ENCODE measurements around the gene KRT32.

KRT32 gene

DNA sequence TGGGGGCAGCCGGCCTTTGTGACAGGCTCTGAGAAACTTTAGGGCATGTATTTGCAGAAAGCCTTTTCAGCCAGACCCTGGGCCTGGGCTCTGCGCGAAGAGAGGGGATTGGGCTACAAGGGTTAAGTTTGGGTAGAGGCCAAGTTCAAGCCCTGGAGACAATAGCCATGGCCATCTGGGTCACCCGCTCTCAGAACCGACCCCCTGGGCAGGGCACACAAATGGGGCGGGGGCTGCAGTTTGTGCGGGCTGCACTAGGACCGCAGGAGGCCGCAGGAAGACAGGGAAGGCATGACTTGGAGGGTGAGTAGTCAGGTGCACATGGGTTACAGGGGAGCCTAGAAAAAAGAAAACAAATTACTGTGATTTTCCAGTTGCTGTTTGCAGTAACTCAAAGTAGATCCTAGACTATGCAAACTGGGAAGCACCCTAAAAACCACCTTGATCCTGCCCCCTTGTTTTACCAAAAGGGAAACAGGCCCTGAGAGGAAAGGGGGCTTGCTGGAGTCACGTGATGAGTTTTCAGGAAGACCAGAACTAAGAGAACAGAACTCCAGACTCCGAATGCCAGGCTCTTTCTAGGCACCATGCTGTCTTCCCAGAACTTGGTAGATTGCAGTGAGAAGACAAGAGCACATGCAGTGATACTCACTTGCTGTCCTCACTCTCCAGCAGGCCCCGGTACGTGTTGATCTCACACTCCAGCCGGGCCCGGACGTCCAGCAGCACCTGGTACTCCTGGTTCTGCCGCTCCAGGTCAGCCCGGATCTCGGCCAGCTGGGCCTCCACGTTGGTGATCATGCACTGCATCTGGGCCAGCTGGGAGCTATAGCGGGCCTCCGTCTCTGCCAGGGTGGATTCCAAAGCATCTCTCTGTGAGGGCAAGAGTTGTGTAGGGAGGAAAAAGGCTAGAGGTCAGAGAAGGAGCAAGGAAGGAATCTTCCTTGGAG lies 10.0 kb upstream of the KRT32 start:
- peaks cover 5% of the 10 kb centered on the region for H3K4me1 ChIP-seq (ENCODE audit: control insufficient read depth, insufficient read depth, low read length)
- H3K9ac ChIP-seq (ENCODE audit: low read length): no peak overlapping the region
- H3K9me3 ChIP-seq (ENCODE audit: control insufficient read depth, low read length): no peaks in the 10 kb centered on the region
- H3K4me3 ChIP-seq (ENCODE audit: low read length): no peak overlapping the region
- H3K27me3 ChIP-seq (ENCODE audit: control insufficient read depth, insufficient read depth, low read length): peaks cover 15% of the 10 kb centered on the region
- H3K36me3 ChIP-seq (ENCODE audit: control insufficient read depth, insufficient read depth, low read length): no peaks in the 10 kb centered on the region

DNA sequence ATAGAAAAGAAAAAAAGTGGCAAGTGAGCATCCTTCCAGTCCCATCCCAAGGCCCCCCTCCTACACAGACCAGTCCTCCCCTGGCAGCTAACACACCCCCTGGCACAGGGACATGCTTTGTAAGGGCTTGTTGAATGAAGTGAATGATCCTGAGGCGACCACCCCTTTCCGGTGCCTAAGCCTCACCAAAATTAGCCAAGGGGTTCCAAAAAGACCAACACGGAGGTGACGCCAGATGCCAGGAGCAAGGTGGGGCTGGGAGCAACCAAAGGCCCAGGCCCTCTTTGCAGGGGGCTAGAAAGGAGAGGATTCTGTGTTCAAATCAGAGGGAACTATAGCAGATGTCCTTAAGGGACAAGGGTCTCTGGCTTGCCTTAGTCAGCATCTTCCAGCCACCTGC lies 8.2 kb upstream of the KRT32 start:
- Histone ChIP-seq H3K36me3 (ENCODE audit: control insufficient read depth, insufficient read depth, low read length) (no peaks in the 10 kb centered on the region), H3K4me1 (ENCODE audit: control insufficient read depth, insufficient read depth, low read length) (peaks cover 4% of the 10 kb centered on the region), H3K9ac (ENCODE audit: low read length) (no peak overlapping the region), H3K9me3 (ENCODE audit: control insufficient read depth, low read length) (no peaks in the 10 kb centered on the region), H3K4me3 (ENCODE audit: low read length) (no peak overlapping the region), H3K27me3 (ENCODE audit: control insufficient read depth, insufficient read depth, low read length) (peaks cover 6% of the 10 kb centered on the region)

DNA sequence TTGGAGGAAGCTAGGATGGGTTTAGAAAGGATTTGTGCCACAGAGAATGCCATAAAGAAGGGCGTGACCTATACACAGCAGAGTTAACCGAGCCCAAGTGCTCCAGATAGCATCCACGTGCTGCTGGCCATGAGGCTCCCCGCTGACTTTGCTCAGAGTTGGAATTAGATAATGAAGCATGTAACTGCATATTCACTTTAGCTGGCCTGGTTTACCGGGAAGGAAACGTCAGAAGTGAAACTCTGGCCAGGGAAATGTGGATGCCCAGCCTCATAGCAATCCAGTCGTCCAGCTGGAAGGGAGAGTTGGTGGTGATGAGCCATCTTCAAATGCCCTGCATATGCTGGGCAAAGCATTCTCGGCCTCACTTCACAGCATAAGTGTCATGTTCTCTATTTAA lies 7.7 kb upstream of the KRT32 start:
- Histone ChIP-seq H3K9ac (ENCODE audit: low read length) (no peak overlapping the region), H3K4me3 (ENCODE audit: low read length) (no peak overlapping the region), H3K27me3 (ENCODE audit: control insufficient read depth, insufficient read depth, low read length) (peaks cover 6% of the 10 kb centered on the region), H3K36me3 (ENCODE audit: control insufficient read depth, insufficient read depth, low read length) (no peaks in the 10 kb centered on the region), H3K9me3 (ENCODE audit: control insufficient read depth, low read length) (no peaks in the 10 kb centered on the region), H3K4me1 (ENCODE audit: control insufficient read depth, insufficient read depth, low read length) (peaks cover 4% of the 10 kb centered on the region)

DNA sequence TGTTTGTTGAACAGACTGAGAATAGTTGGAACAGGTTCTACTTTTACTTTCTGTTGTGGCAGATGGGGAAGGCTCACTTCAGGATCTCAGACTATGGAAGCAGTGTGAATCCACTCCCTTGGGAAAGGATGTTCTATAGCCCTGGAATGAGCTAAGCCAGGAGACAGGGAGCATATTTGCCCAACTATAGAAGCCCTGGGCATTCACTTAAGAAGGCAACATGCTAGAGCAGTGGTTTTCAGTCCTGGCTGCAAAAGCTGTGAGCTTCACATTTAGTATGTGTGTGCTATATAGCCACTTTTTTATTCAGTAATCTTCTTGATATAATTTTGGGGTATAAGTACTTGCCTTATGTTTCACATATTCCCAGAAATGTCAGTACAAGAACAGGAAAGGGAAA lies 1.2 kb upstream of the KRT32 start:
- peaks cover 13% of the 10 kb centered on the region for H3K4me1 ChIP-seq (ENCODE audit: control insufficient read depth, insufficient read depth, low read length)
- no peaks in the 10 kb centered on the region for H3K36me3 ChIP-seq (ENCODE audit: control insufficient read depth, insufficient read depth, low read length)
- H3K27me3 ChIP-seq (ENCODE audit: control insufficient read depth, insufficient read depth, low read length): no peaks in the 10 kb centered on the region
- no peaks in the 10 kb centered on the region for H3K9me3 ChIP-seq (ENCODE audit: control insufficient read depth, low read length)
- H3K4me3 ChIP-seq (ENCODE audit: low read length): no peak overlapping the region
- no peak overlapping the region for H3K9ac ChIP-seq (ENCODE audit: low read length)

DNA sequence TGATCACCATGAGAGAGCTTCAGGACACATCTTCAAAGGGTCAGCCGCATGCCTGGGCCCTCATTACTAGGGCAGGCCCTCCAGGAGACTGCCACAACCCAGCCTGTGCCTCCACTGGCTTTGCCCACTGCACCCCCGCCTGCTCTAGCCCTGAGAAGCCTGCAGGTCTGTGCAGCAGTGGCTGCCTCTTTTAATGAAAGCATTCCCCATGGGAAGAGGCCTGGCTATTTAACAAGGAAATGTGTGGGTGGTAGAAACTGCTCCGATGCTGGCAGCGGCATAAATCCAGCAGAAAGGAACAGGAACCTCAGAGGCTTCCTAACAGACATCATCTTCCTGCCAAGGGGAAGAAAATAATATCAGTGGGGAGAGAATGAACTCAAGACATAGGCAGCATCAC lies 375 bp upstream of the KRT32 start:
- no peaks in the 10 kb centered on the region for H3K36me3 ChIP-seq (ENCODE audit: control insufficient read depth, insufficient read depth, low read length)

DNA sequence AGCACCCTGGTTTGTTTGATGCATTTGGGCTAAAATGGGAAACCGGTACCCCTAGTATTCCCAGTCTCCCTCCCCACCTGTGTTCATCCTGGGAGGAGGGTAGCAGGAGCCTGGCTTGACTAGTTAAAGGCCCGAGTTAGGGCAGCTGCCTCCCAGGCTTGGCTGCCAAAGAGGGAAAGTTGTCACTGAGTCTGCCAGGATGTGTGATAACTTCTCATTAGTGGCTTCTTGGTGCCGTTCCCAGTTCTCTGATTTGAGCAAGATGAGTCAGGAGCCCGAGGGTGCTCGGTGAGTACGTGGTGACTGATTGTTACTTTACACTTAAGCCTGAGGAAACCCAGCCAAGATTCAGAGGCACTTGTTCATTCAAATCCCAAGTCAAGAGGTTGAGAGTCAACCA lies 2.5 kb downstream of the KRT32 start:
- Histone ChIP-seq H3K36me3 (ENCODE audit: control insufficient read depth, insufficient read depth, low read length) (no peaks in the 10 kb centered on the region), H3K9me3 (ENCODE audit: control insufficient read depth, low read length) (no peaks in the 10 kb centered on the region), H3K27me3 (ENCODE audit: control insufficient read depth, insufficient read depth, low read length) (no peaks in the 10 kb centered on the region), H3K4me3 (ENCODE audit: low read length) (no peak overlapping the region), H3K9ac (ENCODE audit: low read length) (no peak overlapping the region), H3K4me1 (ENCODE audit: control insufficient read depth, insufficient read depth, low read length) (peaks cover 13% of the 10 kb centered on the region)

More for the DNA sequence above, 375 bp upstream of the KRT32 start:
- Histone ChIP-seq H3K9me3 (ENCODE audit: control insufficient read depth, low read length) (no peaks in the 10 kb centered on the region), H3K9ac (ENCODE audit: low read length) (no peak overlapping the region), H3K27me3 (ENCODE audit: control insufficient read depth, insufficient read depth, low read length) (no peaks in the 10 kb centered on the region), H3K4me1 (ENCODE audit: control insufficient read depth, insufficient read depth, low read length) (peaks cover 13% of the 10 kb centered on the region), H3K4me3 (ENCODE audit: low read length) (no peak overlapping the region)

DNA sequence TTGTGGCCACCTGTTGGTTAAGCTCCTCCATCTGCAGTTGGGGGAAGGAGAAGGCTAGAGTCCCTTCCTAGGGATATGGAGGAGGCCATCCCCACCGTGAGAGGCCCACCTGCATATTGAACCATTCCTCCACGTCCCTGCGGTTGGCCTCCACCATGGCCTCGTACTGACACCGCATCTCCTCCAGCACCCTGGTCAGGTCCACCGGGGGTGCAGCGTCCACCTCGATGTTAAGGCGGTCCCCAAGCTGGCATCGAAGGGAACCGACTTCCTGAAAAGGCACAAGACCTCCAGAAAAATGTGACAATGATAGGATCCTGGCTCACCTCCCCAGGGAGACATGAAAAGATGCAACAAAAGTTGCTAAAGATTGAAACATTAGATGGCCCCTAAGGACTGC lies 3.0 kb downstream of the KRT32 start:
- no peaks in the 10 kb centered on the region for H3K27me3 ChIP-seq (ENCODE audit: control insufficient read depth, insufficient read depth, low read length)

DNA sequence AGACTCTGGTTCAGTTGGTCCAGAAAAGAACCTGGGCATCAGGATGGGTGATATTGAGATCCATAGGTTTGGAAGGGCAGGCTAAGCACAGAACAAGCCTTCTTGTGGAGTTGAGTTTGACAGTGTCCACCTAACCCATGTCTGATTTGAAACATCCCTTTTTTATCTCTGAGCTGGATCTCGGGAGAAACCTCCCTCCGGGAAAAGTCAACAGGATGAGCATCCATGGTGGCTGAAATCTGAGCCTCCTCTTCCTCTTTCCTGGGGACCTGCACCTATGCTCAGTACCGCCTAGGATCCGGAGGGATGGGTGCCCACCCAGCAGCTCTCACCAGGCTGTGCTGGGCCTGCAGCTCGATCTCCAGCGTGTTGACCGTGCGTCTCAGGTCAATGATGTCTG lies 3.4 kb downstream of the KRT32 start:
- no peaks in the 10 kb centered on the region for H3K36me3 ChIP-seq (ENCODE audit: control insufficient read depth, insufficient read depth, low read length)
- no peak overlapping the region for H3K4me3 ChIP-seq (ENCODE audit: low read length)
- H3K4me1 ChIP-seq (ENCODE audit: control insufficient read depth, insufficient read depth, low read length): peaks cover 13% of the 10 kb centered on the region
- H3K27me3 ChIP-seq (ENCODE audit: control insufficient read depth, insufficient read depth, low read length): no peaks in the 10 kb centered on the region
- H3K9me3 ChIP-seq (ENCODE audit: control insufficient read depth, low read length): no peaks in the 10 kb centered on the region
- no peak overlapping the region for H3K9ac ChIP-seq (ENCODE audit: low read length)

More for the DNA sequence above, 3.0 kb downstream of the KRT32 start:
- Histone ChIP-seq H3K9me3 (ENCODE audit: control insufficient read depth, low read length) (no peaks in the 10 kb centered on the region), H3K36me3 (ENCODE audit: control insufficient read depth, insufficient read depth, low read length) (no peaks in the 10 kb centered on the region), H3K4me3 (ENCODE audit: low read length) (no peak overlapping the region), H3K4me1 (ENCODE audit: control insufficient read depth, insufficient read depth, low read length) (peaks cover 13% of the 10 kb centered on the region), H3K9ac (ENCODE audit: low read length) (no peak overlapping the region)

DNA sequence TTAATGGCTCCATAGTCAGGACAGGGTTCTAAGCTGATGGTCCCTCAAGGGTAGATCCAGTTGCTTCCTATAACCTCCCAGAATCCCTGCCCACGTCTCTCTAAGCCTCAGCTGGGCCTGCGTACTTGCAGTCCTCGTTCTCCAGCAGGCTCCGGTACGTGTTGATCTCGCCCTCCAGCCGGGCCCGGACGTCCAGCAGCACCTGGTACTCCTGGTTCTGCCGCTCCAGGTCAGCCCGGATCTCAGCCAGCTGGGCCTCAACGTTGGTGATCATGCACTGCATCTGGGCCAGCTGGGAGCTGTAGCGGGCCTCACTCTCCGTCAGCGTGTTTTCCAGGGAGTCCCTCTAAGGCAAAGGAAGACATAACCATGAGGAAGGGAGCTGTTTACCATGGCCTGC lies 4.5 kb downstream of the KRT32 start:
- no peaks in the 10 kb centered on the region for H3K27me3 ChIP-seq (ENCODE audit: control insufficient read depth, insufficient read depth, low read length)
- no peaks in the 10 kb centered on the region for H3K36me3 ChIP-seq (ENCODE audit: control insufficient read depth, insufficient read depth, low read length)
- H3K4me3 ChIP-seq (ENCODE audit: low read length): no peak overlapping the region
- H3K9ac ChIP-seq (ENCODE audit: low read length): no peak overlapping the region
- H3K4me1 ChIP-seq (ENCODE audit: control insufficient read depth, insufficient read depth, low read length): peaks cover 13% of the 10 kb centered on the region
- no peaks in the 10 kb centered on the region for H3K9me3 ChIP-seq (ENCODE audit: control insufficient read depth, low read length)

DNA sequence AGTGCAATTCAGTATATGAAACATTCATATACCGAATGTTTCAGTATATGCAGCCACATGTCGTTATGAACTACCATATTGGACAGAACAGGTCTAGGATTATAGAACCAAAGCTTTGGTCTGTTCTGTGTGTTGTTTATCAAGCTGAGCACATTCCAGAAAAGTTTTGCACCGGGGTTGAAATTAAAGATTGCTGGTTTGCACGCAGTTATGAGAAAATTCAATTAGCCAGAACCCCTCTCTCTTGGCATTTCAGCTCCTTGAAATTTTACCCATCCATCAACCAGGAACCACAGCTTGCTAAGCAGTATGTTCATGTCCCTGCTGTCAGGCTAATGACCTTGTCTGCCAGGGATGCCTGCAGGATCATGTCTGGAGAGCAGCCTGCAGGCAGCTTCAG lies 9.5 kb downstream of the KRT32 start:
- H3K4me1 ChIP-seq (ENCODE audit: control insufficient read depth, insufficient read depth, low read length): no peaks in the 10 kb centered on the region
- H3K9me3 ChIP-seq (ENCODE audit: control insufficient read depth, low read length): no peaks in the 10 kb centered on the region
- no peak overlapping the region for H3K9ac ChIP-seq (ENCODE audit: low read length)
- H3K4me3 ChIP-seq (ENCODE audit: low read length): no peak overlapping the region
- no peaks in the 10 kb centered on the region for H3K36me3 ChIP-seq (ENCODE audit: control insufficient read depth, insufficient read depth, low read length)
- peaks cover 5% of the 10 kb centered on the region for H3K27me3 ChIP-seq (ENCODE audit: control insufficient read depth, insufficient read depth, low read length)

DNA sequence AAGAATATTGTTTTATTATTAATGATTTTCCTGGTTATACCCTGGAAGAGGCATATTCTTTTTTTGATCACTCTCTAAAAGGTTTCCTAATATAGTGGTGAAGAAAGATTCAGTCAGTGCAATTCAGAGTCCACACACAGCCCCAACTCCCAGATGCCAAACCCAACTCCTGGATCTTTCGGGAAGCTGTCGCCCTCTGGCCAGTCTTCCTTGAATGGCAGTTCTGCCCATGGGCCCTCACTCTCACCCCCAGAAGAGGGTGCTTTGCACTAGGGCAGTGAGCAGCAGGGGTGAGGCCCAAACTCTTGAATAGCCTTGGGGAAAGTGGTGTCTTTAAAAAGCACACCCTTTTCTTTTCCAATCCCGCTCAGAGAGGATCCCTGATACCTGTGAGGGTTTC lies 11.0 kb downstream of the KRT32 start:
- H3K4me1 ChIP-seq (ENCODE audit: control insufficient read depth, insufficient read depth, low read length): no peaks in the 10 kb centered on the region
- no peaks in the 10 kb centered on the region for H3K9me3 ChIP-seq (ENCODE audit: control insufficient read depth, low read length)
- no peak overlapping the region for H3K9ac ChIP-seq (ENCODE audit: low read length)
- no peaks in the 10 kb centered on the region for H3K36me3 ChIP-seq (ENCODE audit: control insufficient read depth, insufficient read depth, low read length)
- H3K27me3 ChIP-seq (ENCODE audit: control insufficient read depth, insufficient read depth, low read length): peaks cover 5% of the 10 kb centered on the region
- H3K4me3 ChIP-seq (ENCODE audit: low read length): no peak overlapping the region

DNA sequence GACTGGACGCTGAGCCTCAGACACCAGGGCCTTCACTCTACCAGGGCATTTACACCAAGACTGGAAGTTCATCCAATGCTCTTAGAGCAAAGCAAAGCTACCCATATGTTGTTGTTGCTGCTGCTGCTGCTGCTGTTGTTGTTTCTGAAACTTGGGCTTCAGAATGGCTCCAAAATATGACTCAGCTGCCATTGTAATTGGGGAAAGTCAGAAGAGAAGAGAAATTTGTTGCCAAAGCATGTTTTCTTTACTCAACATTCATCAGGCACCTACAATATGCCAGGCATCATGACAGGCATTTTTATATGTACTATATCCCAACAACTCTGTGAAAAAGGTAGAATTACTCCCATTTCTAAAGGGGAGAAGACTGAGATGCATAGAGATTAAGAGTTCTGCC lies 11.9 kb downstream of the KRT32 start:
- no peaks in the 10 kb centered on the region for H3K36me3 ChIP-seq (ENCODE audit: control insufficient read depth, insufficient read depth, low read length)

More for the DNA sequence above, 11.9 kb downstream of the KRT32 start:
- no peak overlapping the region for H3K4me3 ChIP-seq (ENCODE audit: low read length)
- H3K4me1 ChIP-seq (ENCODE audit: control insufficient read depth, insufficient read depth, low read length): no peaks in the 10 kb centered on the region
- H3K9me3 ChIP-seq (ENCODE audit: control insufficient read depth, low read length): no peaks in the 10 kb centered on the region
- no peak overlapping the region for H3K9ac ChIP-seq (ENCODE audit: low read length)
- H3K27me3 ChIP-seq (ENCODE audit: control insufficient read depth, insufficient read depth, low read length): peaks cover 5% of the 10 kb centered on the region
